Subcutaneous abdominal adipose tissue (tissue), 5 donors: ENCODE data around the gene ANKRD39.
A peak's percentile ranks its signal among the peaks of the same experiment; 100 is the strongest.
"Not testable (repeated sequence)": the region's sequence is repeated elsewhere in the genome, so short reads cannot be mapped to it uniquely, and the experiment has no call there.

Experiments
- H3K27ac ChIP-seq: one replicate; pipeline ENCODE4 v1.7.0; 2013; ENCODE audit warnings: low read depth, mild to moderate bottlenecking, inconsistent platforms, low read length, moderate library complexity
- H3K27me3 ChIP-seq, 5 donors: one replicate each; pipeline ENCODE4 v1.7.0; 2013; ENCODE audit warnings: low read length in 5 of 5, inconsistent platforms in 1 of 5; ENCODE audit not compliant: control insufficient read depth in 5 of 5, insufficient read depth in 4 of 5
- H3K36me3 ChIP-seq, 5 donors: one replicate each; pipeline ENCODE4 v1.7.0; 2013; ENCODE audit warnings: low read length in 5 of 5; ENCODE audit not compliant: control insufficient read depth in 5 of 5, insufficient read depth in 5 of 5
- H3K4me1 ChIP-seq, 5 donors: one replicate each; pipeline ENCODE4 v1.7.0; 2013; ENCODE audit warnings: low read length in 5 of 5, mild to moderate bottlenecking in 3 of 5, moderate library complexity in 1 of 5; ENCODE audit not compliant: control insufficient read depth in 5 of 5, insufficient read depth in 5 of 5
- H3K4me3 ChIP-seq, 5 donors: one replicate each; pipeline ENCODE4 v1.7.0; 2013; ENCODE audit warnings: low read length in 5 of 5, low read depth in 1 of 5
- H3K9ac ChIP-seq, 5 donors: one replicate each; pipeline ENCODE4 v1.7.0; 2013; ENCODE audit warnings: low read length in 5 of 5, mild to moderate bottlenecking in 4 of 5, moderate library complexity in 3 of 5
- H3K9me3 ChIP-seq, 5 donors: one replicate each; pipeline ENCODE4 v1.7.0; 2013; ENCODE audit warnings: low read length in 5 of 5; ENCODE audit not compliant: control insufficient read depth in 5 of 5
- donor health status: healthy.
- donor health status: healthy.
- donor health status: healthy.
- donor health status: healthy.
- donor health status: healthy.

The ANKRD39 gene

GRCh38 chr2:96895746-96896651 is 38.2 kb upstream of the ANKRD39 start:
- peaks cover 3 to 23% (median 15%) of the 10 kb centered on the region in 5 donors for H3K4me1 ChIP-seq
- H3K27ac ChIP-seq = no peak overlapping the region
- H3K36me3 ChIP-seq = no peaks in the 10 kb centered on the region
- no peak overlapping the region for H3K9ac ChIP-seq
- H3K4me3 ChIP-seq = no peak overlapping the region
- no peaks in the 10 kb centered on the region for H3K27me3 ChIP-seq
- no peaks in the 10 kb centered on the region for H3K9me3 ChIP-seq

GRCh38 chr2:96895032-96895745 is 37.4 kb upstream of the ANKRD39 start:
- H3K27ac ChIP-seq = no peak overlapping the region
- no peaks in the 10 kb centered on the region for H3K36me3 ChIP-seq
- peaks cover 5 to 31% (median 17%) of the 10 kb centered on the region in 5 donors for H3K4me1 ChIP-seq
- no peak overlapping the region for H3K4me3 ChIP-seq
- no peaks in the 10 kb centered on the region for H3K27me3 ChIP-seq
- no peaks in the 10 kb centered on the region for H3K9me3 ChIP-seq
- no peak overlapping the region for H3K9ac ChIP-seq

GRCh38 chr2:96894151-96894531 is 36.3 kb upstream of the ANKRD39 start:
- Histone ChIP-seq H3K27ac (no peak overlapping the region), H3K36me3 (no peaks in the 10 kb centered on the region), H3K4me3 (no peak overlapping the region), H3K9ac (no peak overlapping the region), H3K9me3 (no peaks in the 10 kb centered on the region), H3K4me1 (peaks cover 5 to 32% (median 17%) of the 10 kb centered on the region in 5 donors), H3K27me3 (no peaks in the 10 kb centered on the region)

GRCh38 chr2:96893289-96894150 is 35.7 kb upstream of the ANKRD39 start:
- no peaks in the 10 kb centered on the region for H3K9me3 ChIP-seq
- H3K27ac ChIP-seq = no peak overlapping the region
- no peaks in the 10 kb centered on the region for H3K27me3 ChIP-seq
- no peak overlapping the region for H3K4me3 ChIP-seq
- H3K4me1 ChIP-seq = peaks cover 6 to 36% (median 21%) of the 10 kb centered on the region in 5 donors
- no peaks in the 10 kb centered on the region for H3K36me3 ChIP-seq
- H3K9ac ChIP-seq = no peak overlapping the region

- H3K27ac ChIP-seq = no peak overlapping the region
- peaks cover 10 to 52% (median 36%) of the 10 kb centered on the region in 5 donors for H3K4me1 ChIP-seq
Measured at GRCh38 chr2:96891591-96892333, 33.9 kb upstream of the ANKRD39 start.

GRCh38 chr2:96890726-96891385 is 33.0 kb upstream of the ANKRD39 start:
- no peak overlapping the region for H3K4me3 ChIP-seq
- H3K9me3 ChIP-seq = no peaks in the 10 kb centered on the region
- no peak overlapping the region for H3K9ac ChIP-seq
- no peaks in the 10 kb centered on the region for H3K36me3 ChIP-seq
- peaks cover 10 to 52% (median 36%) of the 10 kb centered on the region in 5 donors for H3K4me1 ChIP-seq
- H3K27ac ChIP-seq = no peak overlapping the region
- H3K27me3 ChIP-seq = no peaks in the 10 kb centered on the region

More at GRCh38 chr2:96891591-96892333, 33.9 kb upstream of the ANKRD39 start:
- H3K4me3 ChIP-seq = no peak overlapping the region
- H3K9me3 ChIP-seq = no peaks in the 10 kb centered on the region
- H3K27me3 ChIP-seq = no peaks in the 10 kb centered on the region
- H3K9ac ChIP-seq = peak overlapping the region in 2 of 5 donors; percentile 30 to 53
- H3K36me3 ChIP-seq = no peaks in the 10 kb centered on the region

- Histone ChIP-seq H3K27me3 (no peaks in the 10 kb centered on the region), H3K9me3 (no peaks in the 10 kb centered on the region), H3K4me1 (peaks cover 10 to 47% (median 37%) of the 10 kb centered on the region in 5 donors), H3K27ac (no peak overlapping the region), H3K9ac (no peak overlapping the region), H3K36me3 (no peaks in the 10 kb centered on the region), H3K4me3 (no peak overlapping the region)
Measured at GRCh38 chr2:96890252-96890651, 32.4 kb upstream of the ANKRD39 start.

- H3K9me3 ChIP-seq, H3K36me3 ChIP-seq, H3K27me3 ChIP-seq, H3K9ac ChIP-seq, H3K27ac ChIP-seq, H3K4me3 ChIP-seq: not testable (repeated sequence)
- H3K4me1 ChIP-seq = peaks cover 10 to 52% (median 44%) of the 10 kb centered on the region in 5 donors
Measured at GRCh38 chr2:96889502-96889901, 31.7 kb upstream of the ANKRD39 start.
